ENCODE data around the gene CGAS.
"Not testable (repeated sequence)": the region's sequence is repeated elsewhere in the genome, so short reads cannot be mapped to it uniquely, and the experiment has no call there.

The CGAS gene

GRCh38 chr6:73388433-73388799 is 63.7 kb downstream of the CGAS start:
- Histone ChIP-seq H3K36me3 (replicated peaks in 1 of 2; ENCODE audit: control insufficient read depth in 2 of 2, insufficient read depth in 2 of 2, low read length in 2 of 2) (no peaks in the 10 kb centered on the region), H3K18ac (ENCODE audit: low read length) (no peak overlapping the region), H2BK15ac (ENCODE audit: low read length) (no peak overlapping the region), H4K8ac (ENCODE audit: low read depth, low read length) (no peak overlapping the region), H2BK12ac (ENCODE audit: low read length) (no peak overlapping the region), H3K14ac (ENCODE audit: low read length) (no peak overlapping the region), H3K9me3 (replicated peaks in 1 of 2; ENCODE audit: control insufficient read depth in 2 of 2, insufficient read depth in 1 of 2, low read depth in 1 of 2, low read length in 2 of 2) (no peaks in the 10 kb centered on the region), H3K4me2 (ENCODE audit: insufficient read depth, low read length, poor library complexity, severe bottlenecking) (peak overlapping the region; percentile 60), H2BK5ac (ENCODE audit: low read length) (no peak overlapping the region), H2BK120ac (ENCODE audit: low read depth, low read length) (no peak overlapping the region), H3K79me1 (ENCODE audit: low read depth, low read length) (no peaks in the 10 kb centered on the region), H3K23ac (ENCODE audit: low read depth, low read length, poor library complexity) (no peak overlapping the region), H3K4me1 (ENCODE audit: control insufficient read depth in 2 of 2, insufficient read depth in 1 of 2, low read depth in 1 of 2, low read length in 2 of 2) (peaks cover 0 to 4% of the 10 kb centered on the region in 2 donors), H3K4ac (ENCODE audit: low read length) (no peak overlapping the region), H3K4me3 (ENCODE audit: low read length in 2 of 2) (peak overlapping the region; percentile 37 to 77), H2AK5ac (ENCODE audit: low read depth, low read length) (no peak overlapping the region), H2AFZ (ENCODE audit: low read length) (peak overlapping the region; percentile 93), H3K27me3 (ENCODE audit: control insufficient read depth in 3 of 3, insufficient read depth in 3 of 3, low read depth in 1 of 3, low read length in 3 of 3) (peaks cover 0 to 17% (median 0%) of the 10 kb centered on the region in 3 experiments), H4K91ac (ENCODE audit: low read depth, low read length, poor library complexity) (no peak overlapping the region), H3K9ac (ENCODE audit: low read depth, low read length, poor library complexity) (no peak overlapping the region), H3K27ac (replicated peaks; ENCODE audit: low read length) (no peak overlapping the region)
- WGBS, 2 donors (ENCODE audit: extremely low coverage in 2 of 2, insufficient read length in 2 of 2, insufficient replicate concordance in 1 of 2), result no CpG with 5 or more reads among the region's 4 CpGs
- no peak for DNase-seq (ENCODE audit: low spot score)

DNA sequence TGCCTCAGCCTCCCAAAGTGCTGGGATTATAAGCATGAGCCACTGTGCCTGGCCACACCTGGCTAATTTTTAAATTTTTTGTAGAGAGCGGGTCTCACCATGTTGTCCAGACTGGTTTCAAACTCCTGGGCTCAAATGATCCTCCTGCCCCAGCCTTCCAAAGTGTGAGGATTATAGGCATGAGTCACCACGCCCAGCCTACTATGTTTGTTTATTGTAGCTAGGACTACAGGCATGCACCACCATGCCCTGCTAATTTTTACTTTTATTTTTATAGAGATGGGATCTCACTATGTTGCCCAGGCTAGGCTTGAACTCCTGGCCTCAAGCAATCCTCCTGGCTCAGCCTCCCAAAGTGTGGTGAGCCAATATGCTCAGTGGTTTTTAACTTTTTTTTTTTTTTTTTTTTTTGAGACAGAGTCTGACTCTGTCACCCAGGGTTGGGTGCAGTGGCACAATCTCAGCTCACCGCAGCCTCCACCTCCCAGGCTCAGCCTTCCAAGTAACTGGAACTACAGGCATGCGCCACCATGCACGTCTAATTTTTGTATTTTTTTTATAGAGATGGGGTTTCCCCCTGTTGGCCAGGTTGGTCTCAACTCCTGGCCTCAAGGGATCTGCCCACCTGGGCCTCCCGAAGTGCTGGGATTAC is 69.5 kb downstream of the CGAS start:
- Histone ChIP-seq H3K36me3 (replicated peaks in 1 of 2; ENCODE audit: control insufficient read depth in 2 of 2, insufficient read depth in 2 of 2, low read length in 2 of 2) (no peaks in the 10 kb centered on the region), H4K91ac (ENCODE audit: low read depth, low read length, poor library complexity) (no peak overlapping the region), H3K27ac (replicated peaks; ENCODE audit: low read length) (no peak overlapping the region), H3K9ac (ENCODE audit: low read depth, low read length, poor library complexity) (no peak overlapping the region), H3K4ac (ENCODE audit: low read length) (no peak overlapping the region), H3K4me2 (ENCODE audit: insufficient read depth, low read length, poor library complexity, severe bottlenecking) (no peak overlapping the region), H2BK120ac (ENCODE audit: low read depth, low read length) (no peak overlapping the region), H2AFZ (ENCODE audit: low read length) (no peak overlapping the region), H3K9me3 (replicated peaks in 1 of 2; ENCODE audit: control insufficient read depth in 2 of 2, insufficient read depth in 1 of 2, low read depth in 1 of 2, low read length in 2 of 2) (no peaks in the 10 kb centered on the region), H2BK15ac (ENCODE audit: low read length) (no peak overlapping the region), H3K79me1 (ENCODE audit: low read depth, low read length) (no peaks in the 10 kb centered on the region), H3K4me1 (ENCODE audit: control insufficient read depth in 2 of 2, insufficient read depth in 1 of 2, low read depth in 1 of 2, low read length in 2 of 2) (no peaks in the 10 kb centered on the region), H3K18ac (ENCODE audit: low read length) (no peak overlapping the region), H3K4me3 (ENCODE audit: low read length in 2 of 2) (no peak overlapping the region), H3K14ac (ENCODE audit: low read length) (no peak overlapping the region), H2AK5ac (ENCODE audit: low read depth, low read length) (no peak overlapping the region), H2BK5ac (ENCODE audit: low read length) (no peak overlapping the region), H4K8ac (ENCODE audit: low read depth, low read length) (no peak overlapping the region), H3K23ac (ENCODE audit: low read depth, low read length, poor library complexity) (no peak overlapping the region), H3K27me3 (ENCODE audit: control insufficient read depth in 3 of 3, insufficient read depth in 3 of 3, low read depth in 1 of 3, low read length in 3 of 3) (peaks cover 0 to under 1% (median 0%) of the 10 kb centered on the region in 3 experiments), H2BK12ac (ENCODE audit: low read length) (no peak overlapping the region)
- DNase-seq (ENCODE audit: low spot score), result no peak
- no CpG with 5 or more reads among the region's 6 CpGs for WGBS, 2 donors (ENCODE audit: extremely low coverage in 2 of 2, insufficient read length in 2 of 2, insufficient replicate concordance in 1 of 2)

DNA sequence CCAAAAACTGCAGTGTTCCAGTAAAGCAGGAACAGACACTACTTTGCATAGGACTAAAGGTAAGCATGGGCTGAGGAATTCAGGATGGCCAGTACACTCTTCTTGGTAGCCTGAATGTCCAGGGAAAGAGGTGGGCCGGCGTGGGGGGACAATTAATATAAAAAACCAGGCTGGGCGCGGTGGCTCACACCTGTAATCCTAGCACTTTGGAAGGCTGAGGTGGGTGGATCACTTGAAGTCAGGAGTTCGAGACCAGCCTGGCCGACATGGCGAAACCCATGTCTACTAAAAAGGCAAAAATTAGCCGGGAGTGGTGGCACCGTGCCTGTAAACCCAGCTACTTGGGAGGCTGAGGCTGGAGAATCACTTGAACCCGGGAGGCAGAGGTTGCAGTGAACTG is 70.6 kb downstream of the CGAS start:
- not testable (repeated sequence) for H3K14ac ChIP-seq (ENCODE audit: low read length); H3K18ac ChIP-seq (ENCODE audit: low read length); H3K9ac ChIP-seq (ENCODE audit: low read depth, low read length, poor library complexity); H3K27ac ChIP-seq (replicated peaks; ENCODE audit: low read length); H3K23ac ChIP-seq (ENCODE audit: low read depth, low read length, poor library complexity); H4K8ac ChIP-seq (ENCODE audit: low read depth, low read length); H3K4ac ChIP-seq (ENCODE audit: low read length); H2BK15ac ChIP-seq (ENCODE audit: low read length); H2BK12ac ChIP-seq (ENCODE audit: low read length); H3K4me2 ChIP-seq (ENCODE audit: insufficient read depth, low read length, poor library complexity, severe bottlenecking); H3K4me3 ChIP-seq (ENCODE audit: low read length in 2 of 2); H2AK5ac ChIP-seq (ENCODE audit: low read depth, low read length); H2BK5ac ChIP-seq (ENCODE audit: low read length); H2BK120ac ChIP-seq (ENCODE audit: low read depth, low read length); DNase-seq (ENCODE audit: low spot score); H3K79me1 ChIP-seq (ENCODE audit: low read depth, low read length); H3K9me3 ChIP-seq (replicated peaks in 1 of 2; ENCODE audit: control insufficient read depth in 2 of 2, insufficient read depth in 1 of 2, low read depth in 1 of 2, low read length in 2 of 2); H3K4me1 ChIP-seq (ENCODE audit: control insufficient read depth in 2 of 2, insufficient read depth in 1 of 2, low read depth in 1 of 2, low read length in 2 of 2); H2AFZ ChIP-seq (ENCODE audit: low read length); H3K27me3 ChIP-seq (ENCODE audit: control insufficient read depth in 3 of 3, insufficient read depth in 3 of 3, low read depth in 1 of 3, low read length in 3 of 3); H4K91ac ChIP-seq (ENCODE audit: low read depth, low read length, poor library complexity); H3K36me3 ChIP-seq (replicated peaks in 1 of 2; ENCODE audit: control insufficient read depth in 2 of 2, insufficient read depth in 2 of 2, low read length in 2 of 2)
- no CpG with 5 or more reads among the region's 10 CpGs for WGBS, 2 donors (ENCODE audit: extremely low coverage in 2 of 2, insufficient read length in 2 of 2, insufficient replicate concordance in 1 of 2)

DNA sequence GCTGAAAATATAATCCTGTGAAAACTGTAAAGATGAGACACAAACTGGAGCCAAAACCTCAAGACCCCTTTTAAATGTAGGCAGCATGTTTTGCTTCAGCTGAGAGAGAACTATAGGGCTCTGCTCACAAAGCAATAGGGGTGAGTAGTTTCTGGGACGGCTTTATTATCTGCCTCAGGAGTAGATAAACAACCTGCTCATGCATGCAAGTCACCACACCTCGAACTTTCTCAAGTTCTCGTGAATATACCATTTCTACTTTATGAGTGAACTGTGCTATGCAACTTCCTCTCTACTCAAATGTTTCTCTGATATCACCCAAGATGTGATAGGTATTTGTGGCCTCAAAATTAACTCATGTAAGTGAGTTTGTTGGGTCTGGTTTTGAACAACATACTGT is 74.9 kb downstream of the CGAS start:
- H3K23ac ChIP-seq (ENCODE audit: low read depth, low read length, poor library complexity), result no peak overlapping the region
- H3K14ac ChIP-seq (ENCODE audit: low read length), result no peak overlapping the region
- peaks cover 0 to 2% of the 10 kb centered on the region in 2 donors for H3K9me3 ChIP-seq (replicated peaks in 1 of 2; ENCODE audit: control insufficient read depth in 2 of 2, insufficient read depth in 1 of 2, low read depth in 1 of 2, low read length in 2 of 2)
- H3K27ac ChIP-seq (replicated peaks; ENCODE audit: low read length), result no peak overlapping the region
- H3K4me1 ChIP-seq (ENCODE audit: control insufficient read depth in 2 of 2, insufficient read depth in 1 of 2, low read depth in 1 of 2, low read length in 2 of 2), result no peaks in the 10 kb centered on the region
- H4K8ac ChIP-seq (ENCODE audit: low read depth, low read length), result no peak overlapping the region
- no peak overlapping the region for H3K9ac ChIP-seq (ENCODE audit: low read depth, low read length, poor library complexity)
- no peak overlapping the region for H2AFZ ChIP-seq (ENCODE audit: low read length)
- H2BK12ac ChIP-seq (ENCODE audit: low read length), result no peak overlapping the region
- no peak overlapping the region for H3K4me2 ChIP-seq (ENCODE audit: insufficient read depth, low read length, poor library complexity, severe bottlenecking)
- no peak overlapping the region for H2BK15ac ChIP-seq (ENCODE audit: low read length)
- H3K79me1 ChIP-seq (ENCODE audit: low read depth, low read length), result no peaks in the 10 kb centered on the region
- no peak overlapping the region for H3K18ac ChIP-seq (ENCODE audit: low read length)
- H2BK120ac ChIP-seq (ENCODE audit: low read depth, low read length), result no peak overlapping the region
- H2AK5ac ChIP-seq (ENCODE audit: low read depth, low read length), result no peak overlapping the region
- WGBS, 2 donors (ENCODE audit: extremely low coverage in 2 of 2, insufficient read length in 2 of 2, insufficient replicate concordance in 1 of 2), result no CpG with 5 or more reads among the region's 3 CpGs
- H3K4me3 ChIP-seq (ENCODE audit: low read length in 2 of 2), result no peak overlapping the region
- H3K36me3 ChIP-seq (replicated peaks in 1 of 2; ENCODE audit: control insufficient read depth in 2 of 2, insufficient read depth in 2 of 2, low read length in 2 of 2), result no peaks in the 10 kb centered on the region
- no peak overlapping the region for H4K91ac ChIP-seq (ENCODE audit: low read depth, low read length, poor library complexity)
- DNase-seq (ENCODE audit: low spot score), result no peak
- no peak overlapping the region for H2BK5ac ChIP-seq (ENCODE audit: low read length)
- no peak overlapping the region for H3K4ac ChIP-seq (ENCODE audit: low read length)
- H3K27me3 ChIP-seq (ENCODE audit: control insufficient read depth in 3 of 3, insufficient read depth in 3 of 3, low read depth in 1 of 3, low read length in 3 of 3), result no peaks in the 10 kb centered on the region

Measured in neuronal stem cell (in vitro differentiated cells).